ENCODE results near the gene TMPRSS11B. TPM values are rescaled to one million over a fixed set of nuclear protein-coding genes. Genes with fewer than 3 reads are reported as not detected.
"Not testable (repeated sequence)": the region's sequence is repeated elsewhere in the genome, so short reads cannot be mapped to it uniquely, and the experiment has no call there.

Gene TMPRSS11B
- total RNA-seq: 0.79 and 2.3 TPM in 2 replicates

GRCh38 chr4:68245594-68245993, at the start of gene TMPRSS11B:
Gene TMPRSS11B, minus strand, starts transcription at chr4:68245694. Its CDS starts 136 bp downstream, at chr4:68245558.
- no peak for TF ChIP-seq CTCF (IDR thresholded peaks at IDR 0.05; ENCODE audit: insufficient read depth, low read length, severe bottlenecking)
- Histone ChIP-seq H3K27me3 (ENCODE audit: control insufficient read depth, insufficient read depth, low read length) (no peaks in the 10 kb centered on the region), H3K36me3 (ENCODE audit: control insufficient read depth, insufficient read depth, low read length) (no peaks in the 10 kb centered on the region), H3K4me3 (ENCODE audit: low read depth, low read length) (no peak within 1 kb of the TSS)
- no peak for DNase-seq (ENCODE audit: low read depth)
- no peak for FAIRE-seq

- Histone ChIP-seq H3K27me3 (ENCODE audit: control insufficient read depth, insufficient read depth, low read length) (no peaks in the 10 kb centered on the region), H3K4me3 (ENCODE audit: low read depth, low read length) (no peak overlapping the region)
Observed at GRCh38 chr4:68291256-68291655, 45.8 kb upstream of the TMPRSS11B start.

GRCh38 chr4:68288393-68288740, 42.9 kb upstream of the TMPRSS11B start:
- DNase-seq (ENCODE audit: low read depth) (no peak), FAIRE-seq (no peak)
- no peak for TF ChIP-seq CTCF (IDR thresholded peaks at IDR 0.05; ENCODE audit: insufficient read depth, low read length, severe bottlenecking)
- Histone ChIP-seq H3K36me3 (ENCODE audit: control insufficient read depth, insufficient read depth, low read length) (no peaks in the 10 kb centered on the region), H3K4me3 (ENCODE audit: low read depth, low read length) (no peak overlapping the region), H3K27me3 (ENCODE audit: control insufficient read depth, insufficient read depth, low read length) (no peaks in the 10 kb centered on the region)

More at GRCh38 chr4:68291256-68291655, 45.8 kb upstream of the TMPRSS11B start:
- DNase-seq (ENCODE audit: low read depth): no peak
- no peak for FAIRE-seq
- TF ChIP-seq CTCF (IDR thresholded peaks at IDR 0.05; ENCODE audit: insufficient read depth, low read length, severe bottlenecking): no peak
- no peaks in the 10 kb centered on the region for H3K36me3 ChIP-seq (ENCODE audit: control insufficient read depth, insufficient read depth, low read length)

- no peak overlapping the region for H3K4me3 ChIP-seq (ENCODE audit: low read depth, low read length)
- TF ChIP-seq CTCF (IDR thresholded peaks at IDR 0.05; ENCODE audit: insufficient read depth, low read length, severe bottlenecking): no peak
- FAIRE-seq (no peak), DNase-seq (ENCODE audit: low read depth) (no peak)
- H3K36me3 ChIP-seq (ENCODE audit: control insufficient read depth, insufficient read depth, low read length): no peaks in the 10 kb centered on the region
- H3K27me3 ChIP-seq (ENCODE audit: control insufficient read depth, insufficient read depth, low read length): no peaks in the 10 kb centered on the region
Observed at GRCh38 chr4:68287704-68288392, 42.4 kb upstream of the TMPRSS11B start.

- H3K27me3 ChIP-seq (ENCODE audit: control insufficient read depth, insufficient read depth, low read length): no peaks in the 10 kb centered on the region
- TF ChIP-seq CTCF (IDR thresholded peaks at IDR 0.05; ENCODE audit: insufficient read depth, low read length, severe bottlenecking): no peak
- no peak overlapping the region for H3K4me3 ChIP-seq (ENCODE audit: low read depth, low read length)
- peak; percentile 66 for DNase-seq (ENCODE audit: low read depth)
- FAIRE-seq: no peak
- no peaks in the 10 kb centered on the region for H3K36me3 ChIP-seq (ENCODE audit: control insufficient read depth, insufficient read depth, low read length)
Observed at GRCh38 chr4:68283714-68284113, 38.2 kb upstream of the TMPRSS11B start.

- FAIRE-seq (no peak), DNase-seq (ENCODE audit: low read depth) (no peak)
- no peak overlapping the region for H3K4me3 ChIP-seq (ENCODE audit: low read depth, low read length)
- TF ChIP-seq CTCF (IDR thresholded peaks at IDR 0.05; ENCODE audit: insufficient read depth, low read length, severe bottlenecking): no peak
- no peaks in the 10 kb centered on the region for H3K36me3 ChIP-seq (ENCODE audit: control insufficient read depth, insufficient read depth, low read length)
- no peaks in the 10 kb centered on the region for H3K27me3 ChIP-seq (ENCODE audit: control insufficient read depth, insufficient read depth, low read length)
Observed at GRCh38 chr4:68283095-68283494, 37.6 kb upstream of the TMPRSS11B start.

- FAIRE-seq; H3K4me3 ChIP-seq (ENCODE audit: low read depth, low read length); DNase-seq (ENCODE audit: low read depth); H3K36me3 ChIP-seq (ENCODE audit: control insufficient read depth, insufficient read depth, low read length); H3K27me3 ChIP-seq (ENCODE audit: control insufficient read depth, insufficient read depth, low read length): not testable (repeated sequence)
Observed at GRCh38 chr4:68281796-68282740, 36.6 kb upstream of the TMPRSS11B start.

Data from bronchial epithelial cell (primary cell).